Measurements from ENCODE around the gene JCAD. TPM values are rescaled to one million over a fixed set of nuclear protein-coding genes. Genes with fewer than 3 reads are reported as not detected.

Gene JCAD
- total and polyA plus RNA-seq, 10 of the 15 experiments (the other 5 are each of a cell fraction or from before 2014, with no cell fraction given): 0.28 TPM; not detected in 9

DNA sequence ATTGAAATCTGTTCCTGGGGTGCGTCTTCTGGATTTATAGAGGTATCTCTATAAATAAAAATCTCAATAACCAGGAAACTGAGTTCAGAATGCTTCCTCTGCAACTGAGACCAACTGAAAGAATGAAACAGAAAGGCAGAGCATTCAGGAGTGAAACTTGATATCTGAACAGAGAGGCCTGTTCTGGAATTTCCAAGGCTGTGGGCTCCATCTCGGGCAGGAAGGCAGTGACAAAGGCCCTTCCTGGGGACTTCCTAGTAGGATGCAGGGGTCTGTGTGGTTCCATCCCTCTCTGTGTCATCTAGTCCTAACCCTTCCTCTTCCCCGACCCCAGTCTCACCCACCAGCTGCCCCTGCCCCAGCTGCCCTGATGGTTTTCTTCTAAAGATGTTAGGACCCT, 52.0 kb downstream of the JCAD start:
- RAD21 ChIA-PET (ENCODE audit: unreplicated experiment): no interaction called here

DNA sequence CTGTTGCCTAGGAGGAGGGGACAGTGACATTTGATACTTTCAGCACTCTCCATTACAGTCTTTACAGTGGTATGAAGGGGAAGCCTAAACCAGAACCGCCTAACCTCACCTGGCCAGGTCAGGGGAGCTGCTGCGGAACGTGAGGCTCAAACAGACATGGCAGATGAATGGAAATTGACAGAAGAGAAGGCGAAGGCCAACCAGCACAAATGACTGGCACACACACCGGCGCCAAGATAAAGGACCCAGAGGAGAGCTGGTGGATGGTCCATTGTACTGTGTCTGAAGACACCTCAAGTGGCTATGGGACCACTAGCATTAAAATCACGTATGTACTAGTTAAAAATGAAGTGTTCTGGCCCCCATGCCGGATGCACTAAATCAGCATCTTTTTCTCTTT, 53.0 kb downstream of the JCAD start:
- H3K4me2 ChIP-seq (ENCODE audit: control insufficient read depth, insufficient read depth): no peak overlapping the region
- no peak overlapping the region for H3K27ac ChIP-seq (ENCODE audit: control insufficient read depth, insufficient read depth)
- WGBS (ENCODE audit: insufficient coverage, insufficient replicate concordance, low lambda C conversion rate, missing lambda C conversion rate): 58% methylated on average over 8 of the region's 8 CpGs
- H3K36me3 ChIP-seq (ENCODE audit: control insufficient read depth in 2 of 2, insufficient read depth in 2 of 2, low read length in 1 of 2): no peaks in the 10 kb centered on the region
- no peaks in the 10 kb centered on the region for H3K9me3 ChIP-seq (replicated peaks; ENCODE audit: control insufficient read depth, insufficient read depth, low read length)
- no peak for FAIRE-seq
- ATAC-seq: no peak
- H3K27me3 ChIP-seq (replicated peaks in 1 of 2; ENCODE audit: control insufficient read depth in 2 of 2, insufficient read depth in 2 of 2, low read length in 1 of 2): no peaks in the 10 kb centered on the region
- BruUV-seq (replicated peaks): no TSS peak
- H4K20me1 ChIP-seq (ENCODE audit: control insufficient read depth, insufficient read depth): no peaks in the 10 kb centered on the region
- H3K4me3 ChIP-seq: no peak overlapping the region
- no peak for DNase-seq (ENCODE audit: low read depth, low spot score)
- RAD21 ChIA-PET (ENCODE audit: unreplicated experiment): no interaction called here
- SMC1A ChIA-PET (ENCODE audit: uncharacterized antibody, unreplicated experiment): no interaction called here
- CTCF ChIA-PET: interaction anchor here (0.5 kb wide), 1 partner anchor 535 kb away, joined by 4 read pairs; no protein-coding TSS in a partner anchor
- no peak overlapping the region for H2AFZ ChIP-seq (ENCODE audit: control insufficient read depth, low read depth, low read length)
- no peaks in the 10 kb centered on the region for H3K79me2 ChIP-seq (ENCODE audit: control insufficient read depth, insufficient read depth, low read length)
- POLR2A ChIA-PET: no interaction called here
- no peak overlapping the region for H3K9ac ChIP-seq (ENCODE audit: control insufficient read depth, insufficient read depth, low read length)
- intact Hi-C loops (cut with micrococcal nuclease; ENCODE audit: unreplicated experiment): no loop called here
- in situ Hi-C loops (cut with MboI): loop anchor here (25.0 kb wide), 1 partner anchor 231 kb away; no protein-coding TSS in a partner anchor
- no peaks in the 10 kb centered on the region for H3K4me1 ChIP-seq (ENCODE audit: control insufficient read depth, insufficient read depth, low read length)
- TF ChIP-seq POU2F2 (IDR thresholded peaks at IDR 0.05; ENCODE audit: borderline replicate concordance, low read depth, low read length): no peak
- TF ChIP-seq BCLAF1 (IDR thresholded peaks at IDR 0.05): no peak
- TF ChIP-seq, protein P1, sequence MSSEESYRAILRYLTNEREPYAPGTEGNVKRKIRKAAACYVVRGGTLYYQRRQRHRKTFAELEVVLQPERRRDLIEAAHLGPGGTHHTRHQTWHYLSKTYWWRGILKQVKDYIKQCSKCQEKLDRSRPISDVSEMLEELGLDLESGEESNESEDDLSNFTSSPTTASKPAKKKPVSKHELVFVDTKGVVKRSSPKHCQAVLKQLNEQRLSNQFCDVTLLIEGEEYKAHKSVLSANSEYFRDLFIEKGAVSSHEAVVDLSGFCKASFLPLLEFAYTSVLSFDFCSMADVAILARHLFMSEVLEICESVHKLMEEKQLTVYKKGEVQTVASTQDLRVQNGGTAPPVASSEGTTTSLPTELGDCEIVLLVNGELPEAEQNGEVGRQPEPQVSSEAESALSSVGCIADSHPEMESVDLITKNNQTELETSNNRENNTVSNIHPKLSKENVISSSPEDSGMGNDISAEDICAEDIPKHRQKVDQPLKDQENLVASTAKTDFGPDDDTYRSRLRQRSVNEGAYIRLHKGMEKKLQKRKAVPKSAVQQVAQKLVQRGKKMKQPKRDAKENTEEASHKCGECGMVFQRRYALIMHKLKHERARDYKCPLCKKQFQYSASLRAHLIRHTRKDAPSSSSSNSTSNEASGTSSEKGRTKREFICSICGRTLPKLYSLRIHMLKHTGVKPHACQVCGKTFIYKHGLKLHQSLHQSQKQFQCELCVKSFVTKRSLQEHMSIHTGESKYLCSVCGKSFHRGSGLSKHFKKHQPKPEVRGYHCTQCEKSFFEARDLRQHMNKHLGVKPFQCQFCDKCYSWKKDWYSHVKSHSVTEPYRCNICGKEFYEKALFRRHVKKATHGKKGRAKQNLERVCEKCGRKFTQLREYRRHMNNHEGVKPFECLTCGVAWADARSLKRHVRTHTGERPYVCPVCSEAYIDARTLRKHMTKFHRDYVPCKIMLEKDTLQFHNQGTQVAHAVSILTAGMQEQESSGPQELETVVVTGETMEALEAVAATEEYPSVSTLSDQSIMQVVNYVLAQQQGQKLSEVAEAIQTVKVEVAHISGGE (CRISPR knock-in tag; IDR thresholded peaks at IDR 0.05): no peak
- no peak for TF ChIP-seq MAX (IDR thresholded peaks at IDR 0.05; ENCODE audit: low read depth, low read length)
- TF ChIP-seq RBBP5 (conservative IDR thresholded peaks at IDR 0.05): no peak

More for the DNA sequence above, 52.0 kb downstream of the JCAD start:
- in situ Hi-C loops (cut with MboI) (loop anchor here (25.0 kb wide), 1 partner anchor 230 kb away; no protein-coding TSS in a partner anchor), intact Hi-C loops (cut with micrococcal nuclease; ENCODE audit: unreplicated experiment) (no loop called here)
- no peak overlapping the region for H3K4me3 ChIP-seq
- no peak for DNase-seq (ENCODE audit: low read depth, low spot score)
- no peak overlapping the region for H3K4me2 ChIP-seq (ENCODE audit: control insufficient read depth, insufficient read depth)
- TF ChIP-seq NR2F1 (conservative IDR thresholded peaks at IDR 0.05): no peak
- TF ChIP-seq SMAD1 (IDR thresholded peaks at IDR 0.05; ENCODE audit: low read depth, partially characterized antibody): no peak
- TF ChIP-seq EZH2 (IDR thresholded peaks at IDR 0.05; ENCODE audit: borderline replicate concordance, control insufficient read depth, low read depth, low read length): no peak
- no peak for TF ChIP-seq ESRRA (IDR thresholded peaks at IDR 0.05; ENCODE audit: low read length)
- no peak for ATAC-seq
- POLR2A ChIA-PET: no interaction called here
- no peaks in the 10 kb centered on the region for H3K36me3 ChIP-seq (ENCODE audit: control insufficient read depth in 2 of 2, insufficient read depth in 2 of 2, low read length in 1 of 2)
- no peaks in the 10 kb centered on the region for H3K9me3 ChIP-seq (replicated peaks; ENCODE audit: control insufficient read depth, insufficient read depth, low read length)
- H4K20me1 ChIP-seq (ENCODE audit: control insufficient read depth, insufficient read depth): no peaks in the 10 kb centered on the region
- no peaks in the 10 kb centered on the region for H3K4me1 ChIP-seq (ENCODE audit: control insufficient read depth, insufficient read depth, low read length)
- H3K9ac ChIP-seq (ENCODE audit: control insufficient read depth, insufficient read depth, low read length): no peak overlapping the region
- no peak overlapping the region for H2AFZ ChIP-seq (ENCODE audit: control insufficient read depth, low read depth, low read length)
- no peak overlapping the region for H3K27ac ChIP-seq (ENCODE audit: control insufficient read depth, insufficient read depth)
- H3K79me2 ChIP-seq (ENCODE audit: control insufficient read depth, insufficient read depth, low read length): no peaks in the 10 kb centered on the region
- BruUV-seq (replicated peaks): no TSS peak
- CTCF ChIA-PET: interaction anchor here (0.9 kb wide), 1 partner anchor 10 kb away, joined by 3 read pairs; no protein-coding TSS in a partner anchor
- SMC1A ChIA-PET (ENCODE audit: uncharacterized antibody, unreplicated experiment): no interaction called here
- H3K27me3 ChIP-seq (replicated peaks in 1 of 2; ENCODE audit: control insufficient read depth in 2 of 2, insufficient read depth in 2 of 2, low read length in 1 of 2): no peaks in the 10 kb centered on the region
- WGBS (ENCODE audit: insufficient coverage, insufficient replicate concordance, low lambda C conversion rate, missing lambda C conversion rate): 0% methylated on average over 3 of the region's 3 CpGs
- FAIRE-seq: no peak

Measured in GM12878 (cell line).